Neural progenitor cell (in vitro differentiated cells): ENCODE data around the gene SLC16A12.

ENCODE experiments used
- CTCF ChIP-seq: fragments of 200-600 bp; sonication (generic); IDR thresholded peaks from 2 replicates; pipeline ENCODE4 v1.5.1; 2017; ENCODE audit warnings: antibody characterized with exemption, mild to moderate bottlenecking
- EZH2phosphoT487 ChIP-seq: fragments of 200-600 bp; sonication (generic); IDR thresholded peaks from 2 replicates; pipeline ENCODE4 v1.6.1; 2017; ENCODE audit warnings: antibody characterized with exemption

GRCh38 chr10:89520706-89521105 is 14.7 kb downstream of the SLC16A12 start:
- TF ChIP-seq CTCF = no peak
- TF ChIP-seq EZH2phosphoT487 = no peak
